Dermis blood vessel endothelial cell (primary cell): Measurements from ENCODE around the gene GRID2. TPM values are rescaled to one million over a fixed set of nuclear protein-coding genes. Genes with fewer than 3 reads are reported as not detected.
A peak's percentile ranks its signal among the peaks of the same experiment; 100 is the strongest.
"Not testable (repeated sequence)": the region's sequence is repeated elsewhere in the genome, so short reads cannot be mapped to it uniquely, and the experiment has no call there.

Experiments used
- DNase-seq: peaks from one replicate; pipeline ENCODE4 v3.0.0; 2010
- total RNA-seq: library from RNA; depleted of rRNA; stranded (reverse); fragments of >200 nt; gene quantifications from 2 replicates; pipeline ENCODE4 v1.2.3, GENCODE V29; 2014

The GRID2 gene
- not detected in 2 replicates for total RNA-seq

DNA sequence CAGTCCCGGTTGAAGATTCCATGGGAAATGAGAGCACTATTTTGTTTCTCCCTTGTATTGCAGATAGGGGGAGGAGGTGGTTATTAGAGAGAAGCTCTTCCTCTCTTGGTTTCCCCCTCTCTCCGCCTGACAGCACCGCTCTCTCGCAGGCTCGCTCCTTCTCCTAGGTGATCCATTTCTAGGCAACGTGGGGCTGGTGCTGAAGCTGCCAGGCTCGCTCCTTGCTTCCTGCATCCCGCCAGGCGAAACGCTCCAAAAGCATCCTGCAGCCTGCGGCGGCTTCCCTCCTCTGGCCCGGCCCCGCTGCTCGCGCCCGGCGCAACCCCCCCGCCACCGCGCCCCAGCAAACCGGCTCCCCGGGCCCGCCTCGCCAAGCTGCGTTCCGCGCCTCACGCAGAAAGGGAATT is at the start of gene GRID2:
GRID2 (plus strand) TSS at position 346 of the 407 bp plus-strand sequence.
- DNase-seq = no peak

DNA sequence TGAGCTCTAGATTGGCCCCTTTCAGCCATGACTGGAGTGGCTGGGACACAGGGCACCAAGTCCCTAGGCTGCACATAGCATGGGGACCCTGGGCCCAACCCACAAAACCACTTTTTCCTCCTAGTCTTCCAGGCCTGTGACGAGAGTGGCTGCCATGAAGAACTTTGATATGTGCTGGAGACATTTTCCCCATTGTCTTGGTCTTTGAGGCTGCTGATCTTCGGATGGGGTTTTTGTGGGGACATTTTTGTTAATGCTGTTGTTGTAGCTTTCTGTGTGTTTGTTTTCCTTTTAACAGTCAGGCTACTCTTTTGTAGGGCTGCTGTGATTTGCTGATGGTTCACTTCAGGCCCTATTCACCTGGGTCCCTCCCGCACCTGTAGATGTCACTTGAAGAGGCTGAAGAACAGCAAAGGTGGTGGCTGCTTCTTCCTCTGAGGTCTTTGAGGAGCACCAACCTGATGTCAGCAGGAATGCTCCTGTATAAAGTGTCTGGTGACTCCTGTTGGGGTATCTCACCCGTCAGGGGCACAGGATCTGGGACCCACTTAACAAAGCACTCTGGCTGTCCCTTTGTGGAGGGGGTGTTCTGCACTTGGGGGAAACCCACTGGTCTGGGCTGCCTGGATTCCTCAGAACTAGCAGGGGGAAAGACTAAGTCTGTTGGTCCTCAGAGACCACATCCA is 49.6 kb upstream of the GRID2 start:
- no peak for DNase-seq

DNA sequence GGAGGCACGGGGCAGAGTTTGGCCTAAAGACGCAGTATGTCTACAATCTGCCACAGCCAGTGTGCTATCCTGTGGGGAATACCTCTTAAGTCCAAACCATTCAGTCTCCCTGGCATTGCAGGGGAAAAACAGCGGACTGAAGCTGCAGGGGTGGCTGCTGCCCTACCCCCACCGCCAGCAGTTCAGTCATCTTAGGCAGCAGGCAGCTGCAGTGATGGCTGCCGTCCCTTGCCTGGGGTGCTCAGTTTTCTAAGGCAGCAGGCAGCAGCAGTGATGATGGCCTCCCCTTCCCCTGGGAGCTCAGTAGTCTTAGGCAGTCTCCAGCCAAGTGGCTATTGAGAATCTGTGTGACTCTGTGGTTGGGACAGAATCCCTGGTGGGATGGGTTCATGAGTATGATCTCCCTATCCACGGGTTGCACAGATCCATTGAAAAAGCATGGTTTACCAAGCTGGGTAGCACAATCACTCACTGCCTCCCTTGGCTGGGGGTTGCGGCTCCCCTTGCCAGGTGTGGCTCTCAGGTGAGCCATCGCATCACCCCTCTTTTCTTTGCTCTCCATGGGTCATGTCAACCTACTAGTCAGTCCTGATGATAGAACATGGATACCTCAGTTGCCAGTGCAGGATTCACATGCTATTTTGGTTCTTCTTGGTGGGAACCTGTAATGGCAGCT is 48.9 kb upstream of the GRID2 start:
- DNase-seq = no peak

DNA sequence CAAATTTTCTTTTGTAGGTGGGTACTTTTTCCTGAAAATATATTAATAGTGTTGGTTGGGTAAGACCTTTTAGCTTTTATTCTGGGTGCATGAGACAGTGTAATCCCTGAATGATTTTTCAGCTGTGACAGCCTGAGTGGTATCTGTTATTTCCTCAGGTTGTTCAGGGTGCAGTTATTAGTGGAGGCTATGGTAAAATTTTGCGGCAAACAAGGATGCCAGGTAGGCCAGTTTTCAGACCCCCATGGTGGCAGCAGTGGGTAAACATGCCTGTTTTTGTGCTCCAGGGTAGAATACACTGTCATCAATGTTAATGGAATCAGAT is 47.9 kb upstream of the GRID2 start:
- no peak for DNase-seq

DNA sequence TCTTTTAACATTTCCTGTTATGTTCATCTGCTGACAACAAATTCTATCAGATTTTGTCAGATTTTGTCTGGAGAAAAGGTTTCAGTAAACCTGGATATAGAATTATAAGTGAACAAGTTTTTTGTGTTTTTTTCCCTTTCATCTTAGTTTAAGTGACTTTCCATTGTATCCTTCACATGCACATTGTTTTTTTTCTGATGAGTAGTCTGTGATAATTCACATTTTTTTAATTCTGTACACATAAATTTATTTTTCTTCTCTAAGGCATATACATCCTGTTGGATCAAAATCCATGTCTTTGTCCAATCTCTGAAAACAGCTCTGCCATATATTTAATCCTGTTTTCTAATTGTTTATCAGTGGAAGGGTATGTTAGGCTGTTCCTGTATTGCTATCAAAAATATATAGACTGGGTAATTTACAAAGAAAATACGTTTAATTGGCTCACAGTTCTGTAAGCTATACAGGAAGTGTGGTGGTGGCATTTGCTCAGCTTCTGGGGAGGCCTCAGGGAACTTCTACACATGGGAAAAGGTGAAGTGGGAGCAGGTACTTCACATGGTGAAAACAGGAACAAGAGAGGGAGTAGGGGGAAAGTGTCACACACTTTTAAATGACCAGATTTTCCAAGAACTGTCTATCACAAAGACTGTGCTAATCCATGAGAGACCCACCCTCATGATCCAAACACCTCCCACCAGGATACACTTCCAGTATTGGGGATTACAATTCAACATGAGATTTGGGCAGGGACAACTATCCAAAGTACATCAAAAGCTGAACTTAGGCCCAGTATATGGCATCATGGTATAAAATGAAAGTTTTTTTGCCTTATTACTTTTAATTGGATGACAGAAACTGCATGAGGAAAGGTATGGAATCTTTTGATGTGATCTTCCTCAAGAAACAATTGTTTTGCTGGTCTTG is 45.6 kb upstream of the GRID2 start:
- no peak for DNase-seq

DNA sequence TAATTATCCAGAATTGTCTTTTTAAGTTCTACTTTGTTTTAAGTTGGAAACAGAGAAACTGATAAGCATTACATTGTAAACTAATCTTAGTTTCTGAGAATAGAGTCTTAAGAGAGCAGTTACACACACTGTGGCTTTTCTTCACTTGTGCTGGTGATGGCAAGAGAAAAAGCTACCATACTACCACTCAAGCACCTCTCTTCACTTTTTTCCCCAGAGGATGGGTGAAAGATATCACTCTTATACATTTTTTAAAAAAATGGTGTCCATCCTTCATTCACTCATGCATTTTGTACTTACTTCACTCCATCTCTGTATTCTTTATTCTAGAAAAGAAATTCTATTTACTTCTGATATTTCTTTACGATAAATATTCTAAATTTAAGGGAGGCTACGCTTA is 42.5 kb upstream of the GRID2 start:
- DNase-seq = no peak

DNA sequence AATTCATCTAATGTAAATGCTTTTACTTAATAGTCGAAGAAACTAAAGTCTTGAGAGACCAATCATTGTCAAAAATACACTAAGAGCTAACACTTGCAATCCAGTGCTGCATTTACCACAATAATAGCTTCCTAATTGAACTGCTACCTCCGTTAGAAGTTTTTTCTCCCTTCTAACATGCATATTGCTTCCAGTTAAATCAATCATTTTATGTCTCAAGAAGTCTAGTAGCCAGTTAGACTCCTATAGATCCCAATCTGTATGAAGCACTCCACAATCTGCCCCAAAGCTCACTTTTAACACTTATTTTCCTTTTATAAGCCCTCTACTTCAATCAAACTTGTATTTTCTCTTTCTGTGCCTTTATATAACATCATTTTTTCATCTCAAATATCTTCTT is 41.4 kb upstream of the GRID2 start:
- no peak for DNase-seq

DNA sequence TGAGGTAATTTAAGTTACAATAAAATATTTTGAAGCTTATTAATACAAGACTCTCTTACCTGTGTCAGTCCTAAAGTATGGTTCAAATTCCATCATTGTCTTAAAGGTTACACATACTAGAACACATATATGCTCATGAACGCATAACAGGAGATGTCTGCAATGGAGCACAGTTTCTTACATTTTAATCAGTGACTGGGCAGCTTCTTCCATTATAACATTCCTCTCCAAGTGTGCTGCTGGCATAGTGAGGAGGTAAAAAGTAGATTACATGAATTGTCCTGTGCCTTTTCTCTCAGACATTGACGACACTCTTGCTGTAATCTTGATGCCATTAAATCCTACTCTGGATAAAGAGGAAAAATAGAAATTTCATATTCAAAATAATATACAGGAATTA is 40.8 kb upstream of the GRID2 start:
- no peak for DNase-seq

DNA sequence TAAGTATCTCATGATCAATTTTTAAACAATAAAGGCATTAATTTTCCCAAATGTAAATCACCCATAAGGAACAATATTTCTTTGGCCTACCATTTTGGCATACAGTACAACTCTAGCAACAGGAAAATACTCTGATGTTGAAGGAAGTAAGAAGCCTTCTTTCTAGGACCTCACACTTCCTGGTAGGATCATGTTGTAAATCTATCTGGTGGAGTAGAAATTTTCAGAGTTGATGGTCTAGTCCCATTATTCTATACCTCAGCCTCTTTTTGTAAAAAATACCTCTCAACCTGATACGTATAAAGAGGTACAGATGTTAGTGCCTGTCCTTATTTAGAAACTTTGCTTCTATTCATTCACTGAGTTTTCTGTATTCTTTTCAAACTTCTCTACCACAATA is 40.2 kb upstream of the GRID2 start:
- DNase-seq = no peak

DNA sequence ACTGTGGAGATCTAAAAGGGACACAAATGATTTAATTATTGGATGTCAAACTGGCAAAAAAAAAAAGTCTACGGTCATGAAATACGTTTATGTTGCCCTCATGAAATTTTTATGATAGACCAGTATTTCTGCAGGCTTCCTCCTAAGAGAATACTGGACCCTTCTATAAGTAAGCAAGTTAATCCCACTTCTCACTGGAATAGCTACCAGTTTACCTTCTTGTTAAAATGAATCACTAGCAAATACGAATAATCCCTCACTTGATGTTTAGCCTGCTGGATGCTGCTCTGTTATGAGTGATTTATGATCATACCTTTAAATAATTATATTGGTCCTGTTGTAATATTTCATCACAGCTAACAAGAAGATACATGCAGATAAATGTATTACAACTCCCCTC is 39.6 kb upstream of the GRID2 start:
- DNase-seq = no peak

DNA sequence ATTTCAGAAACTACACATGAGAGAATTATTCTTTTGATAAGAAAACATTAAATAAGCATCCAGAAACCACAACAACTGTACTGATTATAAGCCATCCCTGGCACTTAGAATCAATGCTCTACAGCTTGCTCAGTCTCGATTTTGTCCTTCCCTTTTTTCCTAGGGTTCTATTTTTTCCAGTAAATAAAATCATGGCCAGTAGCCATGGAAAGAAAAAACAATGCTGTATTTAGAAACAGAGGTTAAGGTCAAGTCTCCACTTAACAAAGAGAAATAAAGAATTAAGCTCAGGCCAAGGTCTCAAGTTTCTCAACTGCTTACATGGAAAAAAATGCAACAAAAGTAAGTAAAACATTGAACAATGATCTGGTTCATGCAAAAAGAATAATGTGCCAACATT is 38.7 kb upstream of the GRID2 start:
- no peak for DNase-seq

DNA sequence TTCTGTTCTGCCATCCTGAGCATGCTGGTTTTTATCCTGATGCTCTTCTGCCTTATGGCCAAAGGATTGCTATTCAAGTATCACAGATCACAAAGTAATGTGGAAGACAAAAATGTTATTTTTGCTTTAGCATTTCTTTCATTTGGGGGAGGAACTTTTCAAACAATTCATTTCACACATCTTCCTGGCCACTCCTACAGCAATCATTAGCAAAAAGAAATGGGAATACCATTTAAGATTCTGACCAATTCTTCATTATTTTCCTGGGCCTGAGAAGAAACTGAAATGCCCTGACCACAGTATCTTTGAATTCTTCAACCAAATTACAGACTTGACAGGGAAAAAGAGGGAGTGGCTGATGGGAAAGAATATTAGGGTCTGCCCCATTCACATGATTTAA is 38.0 kb upstream of the GRID2 start:
- no peak for DNase-seq

DNA sequence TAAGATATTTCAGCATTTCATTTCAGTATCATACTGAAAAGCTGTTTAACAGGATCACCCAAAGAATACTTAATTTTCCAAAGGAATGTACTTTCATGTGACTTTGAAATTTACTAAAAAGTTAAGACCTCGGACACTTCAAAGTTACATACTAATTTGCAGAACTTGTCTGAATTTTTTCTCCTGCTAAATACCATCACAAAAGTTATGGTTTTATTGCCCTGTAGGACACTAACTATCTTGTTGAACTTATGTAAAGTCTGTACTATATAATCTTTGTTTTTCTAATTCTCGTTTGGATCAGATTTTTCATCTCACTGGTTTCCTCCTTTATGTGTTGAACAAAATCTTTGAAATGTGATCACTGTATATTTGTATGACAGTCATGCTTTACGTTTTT is 37.2 kb upstream of the GRID2 start:
- DNase-seq = no peak

DNA sequence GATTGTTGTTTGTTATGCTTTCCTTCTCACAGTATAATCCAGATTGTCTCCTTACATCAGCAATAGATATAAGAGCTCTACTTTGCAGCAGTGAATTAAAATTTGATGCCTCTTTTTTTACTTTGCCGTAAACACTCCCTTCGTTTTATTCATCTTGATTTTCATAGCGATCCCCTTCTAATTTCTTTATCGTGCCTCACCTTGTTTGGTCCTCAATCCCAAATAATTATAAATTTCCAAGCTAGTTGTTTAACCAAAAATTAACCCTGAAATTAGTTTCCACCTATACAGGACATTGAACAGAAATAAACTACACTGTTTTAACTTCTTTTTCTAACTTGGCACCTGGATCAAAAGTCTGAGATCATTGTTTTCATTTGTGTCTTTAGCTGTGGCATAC is 35.1 kb upstream of the GRID2 start:
- DNase-seq = no peak

DNA sequence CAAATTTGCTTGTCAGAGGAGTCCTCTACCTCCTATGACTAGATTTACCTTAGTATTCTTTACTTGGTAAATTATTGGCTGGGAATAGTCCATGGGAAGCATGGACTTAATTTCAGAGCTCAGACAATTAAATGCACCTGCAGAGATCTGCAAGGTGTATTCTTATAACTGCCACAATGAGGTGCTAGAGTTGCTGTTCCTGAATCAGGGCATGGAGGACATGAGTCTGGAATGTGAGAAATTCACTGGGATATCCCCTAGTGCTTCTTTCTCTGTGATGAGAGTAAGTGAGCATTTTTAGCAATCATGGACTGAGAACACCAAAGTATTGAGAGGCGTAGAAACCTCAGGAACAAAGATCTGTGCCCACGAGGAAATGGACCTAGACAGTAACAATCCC is 32.9 kb upstream of the GRID2 start:
- no peak for DNase-seq

DNA sequence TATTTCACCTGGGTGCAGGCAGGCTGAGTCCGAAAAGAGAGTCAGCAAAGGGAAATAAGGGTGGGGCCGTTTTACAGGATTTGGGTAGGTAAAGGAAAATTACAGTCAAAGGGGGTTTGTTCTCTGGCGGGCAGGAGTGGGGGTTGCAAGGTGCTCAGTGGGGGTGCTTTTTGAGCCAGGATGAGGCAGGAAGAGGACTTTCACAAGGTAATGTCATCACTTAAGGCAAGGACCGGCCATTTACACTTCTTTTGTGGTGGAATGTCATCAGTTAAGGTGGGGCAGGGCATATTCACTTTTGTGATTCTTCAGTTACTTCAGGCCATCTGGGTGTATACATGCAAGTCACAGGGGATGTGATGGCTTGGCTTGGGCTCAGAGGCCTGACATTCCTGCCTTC is 32.2 kb upstream of the GRID2 start:
- not testable (repeated sequence) for DNase-seq

DNA sequence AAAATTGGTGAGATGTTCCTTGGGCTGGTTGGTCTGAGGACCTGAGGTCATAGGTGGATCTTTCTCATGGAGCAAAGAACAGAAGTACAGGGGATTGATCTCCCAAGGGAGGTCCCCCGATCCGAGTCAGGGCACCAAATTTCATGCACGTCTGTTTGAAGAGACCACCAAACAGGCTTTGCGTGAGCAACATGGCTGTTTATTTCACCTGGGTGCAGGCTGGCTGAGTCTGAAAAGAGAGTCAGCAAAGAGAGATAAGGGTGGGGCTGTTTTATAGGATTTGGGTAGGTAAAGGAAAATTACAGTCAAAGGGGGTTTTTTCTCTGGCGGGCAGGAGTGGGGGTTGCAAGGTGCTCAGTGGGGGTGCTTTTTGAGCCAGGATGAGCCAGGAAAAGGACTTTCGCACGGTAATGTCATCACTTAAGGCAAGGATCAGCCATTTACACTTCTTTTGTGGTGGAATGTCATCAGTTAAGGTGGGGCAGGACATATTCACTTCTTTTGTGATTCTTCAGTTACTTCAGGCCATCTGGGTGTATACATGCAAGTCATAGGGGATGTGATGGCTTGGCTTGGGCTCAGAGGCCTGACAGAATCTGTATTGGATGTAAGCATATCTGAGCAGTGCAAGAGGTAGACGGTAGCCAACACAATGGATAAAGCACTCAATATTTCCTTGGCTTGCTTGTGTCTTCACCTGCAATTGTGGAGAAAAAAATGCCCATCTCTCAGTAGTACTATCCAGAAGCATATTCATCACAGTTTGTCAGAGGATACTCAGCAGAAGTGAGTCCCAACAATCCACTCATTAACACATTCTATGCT is 26.5 kb upstream of the GRID2 start:
- not testable (repeated sequence) for DNase-seq

DNA sequence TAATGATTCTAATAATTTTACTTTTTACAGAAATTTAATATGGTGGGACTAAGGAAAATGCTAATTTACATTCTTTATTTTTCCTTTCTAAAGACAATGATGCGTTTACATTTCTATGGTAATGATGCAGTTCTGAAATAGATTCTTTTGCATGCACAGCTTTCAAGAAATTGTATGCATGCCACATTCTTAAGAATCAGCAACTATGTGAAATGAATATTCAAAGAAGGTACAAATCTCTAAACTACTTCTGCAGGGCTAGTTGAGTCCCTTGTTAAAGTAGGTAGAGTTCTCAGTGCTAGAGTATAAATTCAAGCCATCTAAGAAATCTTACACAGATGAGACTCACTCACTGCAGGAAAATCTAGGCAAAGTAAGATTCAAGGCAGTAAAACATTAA is 24.5 kb upstream of the GRID2 start:
- no peak for DNase-seq

DNA sequence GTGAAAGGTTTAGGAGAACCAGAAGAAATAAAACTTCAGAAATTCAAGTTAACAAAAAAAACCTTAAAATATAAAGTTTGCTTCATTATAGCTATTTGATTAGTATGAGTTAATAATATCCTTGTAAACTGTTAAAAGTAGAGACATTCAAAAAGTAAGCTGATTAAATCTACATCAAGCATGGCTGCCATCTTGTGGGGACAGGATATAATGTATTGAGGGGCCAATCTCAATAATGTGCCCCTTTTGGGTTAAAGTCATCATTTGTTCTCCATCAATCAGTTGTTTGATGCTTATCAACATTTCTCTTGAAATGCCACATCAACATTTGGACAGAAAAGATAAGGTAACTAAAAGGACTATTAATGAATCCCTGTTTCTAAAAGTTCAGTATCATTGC is 4.6 kb upstream of the GRID2 start:
- no peak for DNase-seq

DNA sequence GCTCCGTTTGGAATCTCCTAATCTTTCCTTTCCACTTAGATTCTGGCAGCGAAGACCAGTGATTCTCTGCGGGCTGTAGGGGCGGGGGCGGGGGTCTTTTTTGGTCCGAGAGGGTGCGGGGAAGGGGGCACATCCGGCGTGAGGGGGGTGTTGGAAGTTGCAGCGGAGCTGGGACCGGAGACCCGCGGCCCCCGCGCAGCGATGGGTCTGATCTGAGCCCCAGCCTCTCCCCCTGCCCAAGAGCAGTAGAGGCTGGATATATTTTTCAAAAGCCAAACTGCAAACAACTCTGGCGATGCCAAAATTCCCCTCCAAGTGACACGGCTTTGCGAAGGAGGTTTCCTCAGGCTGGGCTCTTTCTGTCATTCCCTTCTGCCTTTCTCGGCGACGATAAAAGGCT is 355 bp downstream of the GRID2 start:
- no peak for DNase-seq

DNA sequence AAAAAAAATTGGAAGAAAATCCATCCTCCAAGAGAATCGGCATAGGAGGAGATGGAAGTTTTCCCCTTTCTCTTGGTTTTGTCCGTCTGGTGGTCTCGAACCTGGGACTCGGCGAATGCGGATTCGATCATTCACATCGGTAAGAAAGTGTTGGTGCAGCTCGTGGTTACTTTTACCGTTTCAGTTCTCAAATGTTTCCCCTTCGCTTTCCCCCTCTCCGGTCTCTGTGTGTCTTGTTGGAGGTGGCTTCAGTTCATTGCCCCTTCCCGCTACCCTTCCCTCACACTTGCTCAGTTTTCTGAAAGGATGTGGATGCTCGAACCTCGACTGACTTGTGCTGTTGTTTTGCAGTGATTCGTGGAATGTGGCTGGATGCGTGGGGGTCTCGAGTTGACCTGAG is 840 bp downstream of the GRID2 start:
- no peak for DNase-seq

DNA sequence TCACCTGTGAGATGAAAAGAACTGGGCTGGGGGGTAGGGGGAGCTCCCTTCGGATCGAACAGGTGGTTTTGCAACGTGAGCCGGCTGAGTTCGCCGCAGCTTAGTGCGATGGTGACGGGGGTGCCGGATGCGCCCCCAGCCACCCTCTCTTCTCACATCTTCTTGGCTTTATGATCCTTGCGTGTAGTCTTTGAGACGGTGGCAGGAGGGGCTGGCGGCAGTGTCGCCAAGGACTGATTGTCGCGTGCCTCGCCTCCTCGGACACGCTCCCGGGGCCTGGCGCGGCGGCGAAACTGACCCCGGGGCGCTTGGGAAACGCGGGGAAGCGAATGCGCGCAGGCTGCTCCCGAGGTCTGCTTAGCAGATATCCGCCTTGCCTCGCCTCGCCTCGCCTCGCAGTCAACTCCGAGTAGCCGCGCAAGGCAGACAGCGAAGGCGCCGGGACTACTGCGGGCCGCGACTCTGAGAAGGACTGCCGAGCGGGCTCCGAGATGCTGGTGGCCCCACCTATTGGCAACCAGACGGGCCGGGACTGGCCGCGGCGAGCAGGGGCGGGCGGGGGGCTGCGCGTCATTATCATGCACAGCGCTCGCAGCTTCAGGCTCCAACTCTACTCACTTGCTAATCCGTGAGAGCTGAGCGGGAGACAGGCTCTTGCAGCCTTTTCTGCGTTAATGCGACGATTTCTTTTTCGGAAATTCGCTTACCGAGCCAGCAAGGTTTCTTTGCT is 1.5 kb downstream of the GRID2 start:
- DNase-seq = peak; percentile 1
